PC-9 (cell line): Measurements from ENCODE around the gene PYHIN1. TPM values are rescaled to one million over a fixed set of nuclear protein-coding genes. Genes with fewer than 3 reads are reported as not detected.

Source experiments
- BruUV-seq: library from RNA; stranded (reverse); fragments of 400-500 nt; replicated peaks from 2 replicates; lab custom pipeline; 2021; lab: Mats Ljungman, UMichigan
- CTCF ChIA-PET: fragments of 300-600 bp; sonication (Branson Sonifier 250); formaldehyde crosslinking; loops from one replicate; lab custom pipeline; 2022; ENCODE audit warnings: antibody characterized with exemption; lab: Charles Lee
- POLR2A ChIA-PET: fragments of 300-600 bp; sonication (Branson Sonifier 250); formaldehyde crosslinking; loops from one replicate; lab custom pipeline; 2022; ENCODE audit warnings: antibody characterized with exemption; ENCODE audit not compliant: unreplicated experiment; lab: Charles Lee
- DNase-seq, 2 experiments: peaks; one replicate each; pipeline versions ENCODE4 v3.0.0 to v3.0.0-alpha.2; 2015 to 2022; ENCODE audit warnings: mixed read lengths in 1 of 2
- H2AFZ ChIP-seq: fragments of 200-600 bp; sonication (generic); 2 replicates; pipeline ENCODE4 v1.8.1; 2017; ENCODE audit warnings: antibody characterized with exemption
- H3F3A ChIP-seq: fragments of 200-600 bp; sonication (generic); 2 replicates; pipeline ENCODE4 v1.8.1; 2017; ENCODE audit warnings: antibody characterized with exemption, mild to moderate bottlenecking, low read depth; ENCODE audit not compliant: insufficient read depth
- H3K27ac ChIP-seq: fragments of 200-600 bp; sonication (generic); 2 replicates; pipeline ENCODE4 v1.6.1; 2016; ENCODE audit warnings: mixed run types
- H3K27me3 ChIP-seq: fragments of 200-600 bp; sonication (generic); 2 replicates; pipeline ENCODE4 v1.6.1; 2016; ENCODE audit warnings: low read depth, mixed run types; ENCODE audit not compliant: insufficient read depth
- H3K36me3 ChIP-seq: fragments of 200-600 bp; sonication (generic); 2 replicates; pipeline ENCODE4 v1.6.1; 2016; ENCODE audit warnings: low read depth, mixed run types
- H3K4me1 ChIP-seq: fragments of 200-600 bp; sonication (generic); replicated peaks from 2 replicates; pipeline ENCODE4 v1.6.1; 2016; ENCODE audit warnings: mixed run types; ENCODE audit not compliant: insufficient read depth
- H3K4me2 ChIP-seq: fragments of 200-600 bp; sonication (generic); 2 replicates; pipeline ENCODE4 v1.6.1; 2017; ENCODE audit warnings: mixed run types
- H3K4me3 ChIP-seq: fragments of 200-600 bp; sonication (generic); 2 replicates; pipeline ENCODE4 v1.6.1; 2016; ENCODE audit warnings: mixed run types
- H3K79me2 ChIP-seq: fragments of 200-600 bp; sonication (generic); 2 replicates; pipeline ENCODE4 v1.6.1; 2017; ENCODE audit warnings: low read depth, mixed run types
- H3K9me2 ChIP-seq: fragments of 200-600 bp; sonication (generic); 2 replicates; pipeline ENCODE4 v1.8.1; 2017; ENCODE audit warnings: mild to moderate bottlenecking; ENCODE audit not compliant: insufficient read depth
- H3K9me3 ChIP-seq: fragments of 200-600 bp; sonication (generic); 2 replicates; pipeline ENCODE4 v1.8.1; 2016; ENCODE audit warnings: low read depth; ENCODE audit not compliant: insufficient read depth
- H4K20me1 ChIP-seq: fragments of 200-600 bp; sonication (generic); 2 replicates; pipeline ENCODE4 v1.8.1; 2017; ENCODE audit not compliant: insufficient read depth
- EZH2 ChIP-seq: fragments of 200-600 bp; sonication (generic); IDR thresholded peaks from 2 replicates; pipeline ENCODE4 v1.8.0; 2017; ENCODE audit warnings: antibody characterized with exemption, low read depth
- intact Hi-C: fragments of 100-400 bp; cut with micrococcal nuclease; formaldehyde crosslinking; loops from one replicate; pipeline ENCODE4 v1.10.0; 2022; ENCODE audit not compliant: unreplicated experiment
- total RNA-seq: library from RNA; stranded (reverse); gene quantifications from 2 replicates; pipeline ENCODE4 v1.2.3, GENCODE V29; 2021
- TF ChIP-seq, protein P1 (sequence below): fragments of 200-600 bp; sonication (generic); conservative IDR thresholded peaks from 2 replicates; pipeline ENCODE4 v1.6.1; 2017; ENCODE audit warnings: mixed run types, antibody characterized with exemption, mild to moderate bottlenecking, moderate library complexity

The PYHIN1 gene
- total RNA-seq, 1 experiment from 2014 or later: not detected

DNA sequence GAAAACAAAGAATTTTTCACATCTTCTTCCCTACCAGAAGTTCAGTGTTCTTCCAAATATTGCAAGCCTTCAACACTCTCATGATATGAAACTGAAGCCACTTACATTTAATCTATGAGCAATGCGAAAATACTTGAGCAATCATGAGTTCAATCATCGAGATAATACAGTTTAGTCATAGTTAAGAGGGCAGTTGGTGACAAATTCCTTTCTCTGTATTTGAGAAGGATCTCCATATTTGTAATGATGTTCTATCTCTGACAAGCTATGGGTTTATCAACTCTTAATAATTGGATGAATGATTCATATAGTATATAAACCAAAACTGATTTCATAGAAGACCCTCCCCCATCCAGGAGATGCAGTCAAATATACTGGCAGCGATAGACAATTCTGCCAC is 29.7 kb upstream of the PYHIN1 start:
- H3K36me3 ChIP-seq: no peaks in the 10 kb centered on the region
- no peak overlapping the region for H3K4me2 ChIP-seq
- H3K79me2 ChIP-seq: no peaks in the 10 kb centered on the region
- intact Hi-C loops: no loop called here
- H3K27ac ChIP-seq: no peak overlapping the region
- POLR2A ChIA-PET: no interaction called here
- CTCF ChIA-PET: no interaction called here
- no peaks in the 10 kb centered on the region for H3K4me1 ChIP-seq
- no peak overlapping the region for H2AFZ ChIP-seq
- BruUV-seq: no TSS peak
- no peaks in the 10 kb centered on the region for H4K20me1 ChIP-seq
- H3F3A ChIP-seq: no peaks in the 10 kb centered on the region
- no peaks in the 10 kb centered on the region for H3K27me3 ChIP-seq
- no peaks in the 10 kb centered on the region for H3K9me2 ChIP-seq
- no peak for TF ChIP-seq EZH2
- TF ChIP-seq, protein P1, sequence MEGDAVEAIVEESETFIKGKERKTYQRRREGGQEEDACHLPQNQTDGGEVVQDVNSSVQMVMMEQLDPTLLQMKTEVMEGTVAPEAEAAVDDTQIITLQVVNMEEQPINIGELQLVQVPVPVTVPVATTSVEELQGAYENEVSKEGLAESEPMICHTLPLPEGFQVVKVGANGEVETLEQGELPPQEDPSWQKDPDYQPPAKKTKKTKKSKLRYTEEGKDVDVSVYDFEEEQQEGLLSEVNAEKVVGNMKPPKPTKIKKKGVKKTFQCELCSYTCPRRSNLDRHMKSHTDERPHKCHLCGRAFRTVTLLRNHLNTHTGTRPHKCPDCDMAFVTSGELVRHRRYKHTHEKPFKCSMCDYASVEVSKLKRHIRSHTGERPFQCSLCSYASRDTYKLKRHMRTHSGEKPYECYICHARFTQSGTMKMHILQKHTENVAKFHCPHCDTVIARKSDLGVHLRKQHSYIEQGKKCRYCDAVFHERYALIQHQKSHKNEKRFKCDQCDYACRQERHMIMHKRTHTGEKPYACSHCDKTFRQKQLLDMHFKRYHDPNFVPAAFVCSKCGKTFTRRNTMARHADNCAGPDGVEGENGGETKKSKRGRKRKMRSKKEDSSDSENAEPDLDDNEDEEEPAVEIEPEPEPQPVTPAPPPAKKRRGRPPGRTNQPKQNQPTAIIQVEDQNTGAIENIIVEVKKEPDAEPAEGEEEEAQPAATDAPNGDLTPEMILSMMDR: no peak
- no peak for DNase-seq
- no peaks in the 10 kb centered on the region for H3K9me3 ChIP-seq
- H3K4me3 ChIP-seq: no peak overlapping the region

GRCh38 chr1:158916085-158916484 is 15.3 kb upstream of the PYHIN1 start:
- Histone ChIP-seq H3K79me2 (no peaks in the 10 kb centered on the region), H3F3A (no peaks in the 10 kb centered on the region), H3K4me1 (no peaks in the 10 kb centered on the region), H3K27ac (no peak overlapping the region), H3K4me2 (no peak overlapping the region), H3K27me3 (no peaks in the 10 kb centered on the region), H3K9me2 (no peaks in the 10 kb centered on the region), H3K4me3 (no peak overlapping the region), H3K9me3 (no peaks in the 10 kb centered on the region), H4K20me1 (no peaks in the 10 kb centered on the region), H2AFZ (no peak overlapping the region), H3K36me3 (no peaks in the 10 kb centered on the region)
- ChIA-PET CTCF (no interaction called here), POLR2A (no interaction called here)
- no TSS peak for BruUV-seq
- DNase-seq: no peak
- no peak for TF ChIP-seq EZH2
- TF ChIP-seq, protein P1: no peak
- intact Hi-C loops: no loop called here

DNA sequence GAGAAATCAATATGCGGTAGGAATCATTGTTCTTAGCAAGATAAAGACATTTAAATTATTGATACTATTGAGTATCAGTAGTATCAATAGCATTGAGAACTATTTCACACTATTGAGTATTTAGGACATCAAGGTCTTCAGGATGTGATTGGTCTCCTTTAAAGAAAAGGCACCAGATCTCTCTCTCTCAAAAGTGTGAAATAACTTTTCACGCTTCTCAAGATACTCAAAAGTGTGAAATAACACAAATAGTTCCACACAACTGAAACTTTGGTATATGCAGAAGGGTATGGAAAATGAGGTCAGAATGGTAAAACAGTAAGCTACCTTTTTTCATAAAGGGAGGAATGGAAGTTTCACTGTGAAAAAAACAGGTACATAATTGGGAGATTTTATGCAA is 6.7 kb upstream of the PYHIN1 start:
- no TSS peak for BruUV-seq
- H4K20me1 ChIP-seq: no peaks in the 10 kb centered on the region

More for the DNA sequence above, 6.7 kb upstream of the PYHIN1 start:
- ChIA-PET CTCF (no interaction called here), POLR2A (no interaction called here)
- no peak overlapping the region for H3K4me2 ChIP-seq
- no peak for DNase-seq
- H3F3A ChIP-seq: no peaks in the 10 kb centered on the region
- no peaks in the 10 kb centered on the region for H3K27me3 ChIP-seq
- H3K79me2 ChIP-seq: no peaks in the 10 kb centered on the region
- no peaks in the 10 kb centered on the region for H3K9me3 ChIP-seq
- intact Hi-C loops: no loop called here
- H3K4me3 ChIP-seq: no peak overlapping the region
- TF ChIP-seq EZH2: no peak
- TF ChIP-seq, protein P1: no peak
- no peaks in the 10 kb centered on the region for H3K4me1 ChIP-seq
- H2AFZ ChIP-seq: no peak overlapping the region
- H3K36me3 ChIP-seq: no peaks in the 10 kb centered on the region
- H3K9me2 ChIP-seq: no peaks in the 10 kb centered on the region
- no peak overlapping the region for H3K27ac ChIP-seq
